ENCODE results near the gene LIPJ.

DNA sequence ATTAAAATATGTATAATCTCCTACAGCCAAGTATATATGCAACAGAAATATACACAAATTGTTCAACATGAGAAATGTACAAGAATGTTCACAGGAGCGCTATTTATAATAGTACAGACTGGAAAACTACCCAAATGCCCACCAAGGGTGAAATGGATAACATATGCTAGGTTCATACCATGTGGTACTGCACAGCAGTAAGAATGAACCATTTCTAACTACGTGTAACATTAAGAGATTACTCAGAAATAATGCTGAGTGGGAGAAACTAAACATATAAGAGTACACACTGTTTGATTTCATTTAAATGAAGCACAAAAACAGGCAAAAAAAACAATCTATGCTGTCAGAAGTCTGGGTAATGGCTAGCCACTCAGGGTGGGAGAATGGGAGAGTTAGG, 49.2 kb upstream of the LIPJ start:
- TF ChIP-seq CTCF (IDR thresholded peaks at IDR 0.05; ENCODE audit: low read depth, low read length, poor library complexity, severe bottlenecking) = no peak
- no peak for TF ChIP-seq EZH2phosphoT487 (IDR thresholded peaks at IDR 0.05; ENCODE audit: borderline replicate concordance, low read length)
